KMS-11 (cell line): ENCODE data around the gene SLC26A1.

Experiments
- H2AFZ ChIP-seq: fragments of 200-600 bp; sonication (generic); 2 replicates; pipeline ENCODE4 v1.6.1; 2016; ENCODE audit warnings: antibody characterized with exemption, mixed run types, low read depth
- H3K27ac ChIP-seq: fragments of 200-600 bp; sonication (generic); 2 replicates; pipeline ENCODE4 v1.6.1; 2016; ENCODE audit warnings: mild to moderate bottlenecking, mixed run types
- H3K27me3 ChIP-seq: fragments of 200-600 bp; sonication (generic); 2 replicates; pipeline ENCODE4 v1.6.1; 2017; ENCODE audit warnings: mild to moderate bottlenecking, low read depth, mixed run types, moderate library complexity; ENCODE audit not compliant: insufficient read depth
- H3K36me3 ChIP-seq: fragments of 200-600 bp; sonication (generic); 2 replicates; pipeline ENCODE4 v1.6.1; 2017; ENCODE audit warnings: mild to moderate bottlenecking, mixed run types; ENCODE audit not compliant: insufficient read depth
- H3K4me1 ChIP-seq: fragments of 200-600 bp; sonication (generic); 2 replicates; pipeline ENCODE4 v1.6.1; 2016; ENCODE audit warnings: mild to moderate bottlenecking, low read depth, mixed run types; ENCODE audit not compliant: poor library complexity, severe bottlenecking
- H3K4me2 ChIP-seq: fragments of 200-600 bp; sonication (generic); 2 replicates; pipeline ENCODE4 v1.7.0; 2016; ENCODE audit warnings: mild to moderate bottlenecking, mixed run types
- H3K4me3 ChIP-seq: fragments of 200-600 bp; sonication (generic); IDR thresholded peaks from 2 replicates; pipeline ENCODE4 v1.6.1; 2017; ENCODE audit warnings: low read depth, low read length, mixed read lengths; ENCODE audit not compliant: insufficient read depth
- H3K79me2 ChIP-seq: fragments of 200-600 bp; sonication (generic); 2 replicates; pipeline ENCODE4 v1.6.1; 2016; ENCODE audit warnings: low read depth, mixed run types; ENCODE audit not compliant: insufficient read depth
- H3K9ac ChIP-seq: fragments of 200-600 bp; sonication (generic); 2 replicates; pipeline ENCODE4 v1.6.1; 2016; ENCODE audit warnings: mild to moderate bottlenecking, mixed run types
- H4K20me1 ChIP-seq: fragments of 200-600 bp; sonication (generic); 2 replicates; pipeline ENCODE4 v1.6.1; 2016; ENCODE audit warnings: mild to moderate bottlenecking, mixed run types; ENCODE audit not compliant: insufficient read depth
- CTCF ChIP-seq: fragments of 200-600 bp; sonication (generic); conservative IDR thresholded peaks from 2 replicates; pipeline ENCODE4 v1.6.1; 2017; ENCODE audit warnings: low read depth, mild to moderate bottlenecking, antibody characterized with exemption, low read length, moderate library complexity, mixed read lengths

The SLC26A1 gene

GRCh38 chr4:960636-961350 lies 32.4 kb downstream of the SLC26A1 start:
- H3K27ac ChIP-seq, result no peak overlapping the region
- H3K36me3 ChIP-seq, result no peaks in the 10 kb centered on the region
- H2AFZ ChIP-seq, result no peak overlapping the region
- H3K4me2 ChIP-seq, result no peak overlapping the region
- H3K79me2 ChIP-seq, result no peaks in the 10 kb centered on the region
- no peak for TF ChIP-seq CTCF
- no peak overlapping the region for H3K9ac ChIP-seq
- H4K20me1 ChIP-seq, result no peaks in the 10 kb centered on the region
- no peaks in the 10 kb centered on the region for H3K27me3 ChIP-seq
- no peak overlapping the region for H3K4me3 ChIP-seq
- no peaks in the 10 kb centered on the region for H3K4me1 ChIP-seq

GRCh38 chr4:960140-960635 lies 33.0 kb downstream of the SLC26A1 start:
- H2AFZ ChIP-seq, result no peak overlapping the region
- no peaks in the 10 kb centered on the region for H4K20me1 ChIP-seq
- H3K9ac ChIP-seq, result no peak overlapping the region
- H3K79me2 ChIP-seq, result no peaks in the 10 kb centered on the region
- H3K27ac ChIP-seq, result no peak overlapping the region
- H3K4me2 ChIP-seq, result no peak overlapping the region
- no peak overlapping the region for H3K4me3 ChIP-seq
- no peaks in the 10 kb centered on the region for H3K4me1 ChIP-seq
- no peaks in the 10 kb centered on the region for H3K27me3 ChIP-seq
- no peak for TF ChIP-seq CTCF
- no peaks in the 10 kb centered on the region for H3K36me3 ChIP-seq

GRCh38 chr4:959338-960139 lies 33.7 kb downstream of the SLC26A1 start:
- Histone ChIP-seq H3K4me1 (no peaks in the 10 kb centered on the region), H3K9ac (no peak overlapping the region), H3K4me2 (no peak overlapping the region), H3K27ac (no peak overlapping the region), H3K4me3 (no peak overlapping the region), H3K27me3 (no peaks in the 10 kb centered on the region), H2AFZ (no peak overlapping the region), H4K20me1 (no peaks in the 10 kb centered on the region), H3K79me2 (no peaks in the 10 kb centered on the region), H3K36me3 (no peaks in the 10 kb centered on the region)
- no peak for TF ChIP-seq CTCF

- Histone ChIP-seq H4K20me1 (no peaks in the 10 kb centered on the region), H3K4me3 (no peak overlapping the region), H3K27me3 (no peaks in the 10 kb centered on the region), H3K4me2 (no peak overlapping the region), H2AFZ (no peak overlapping the region), H3K27ac (no peak overlapping the region), H3K4me1 (no peaks in the 10 kb centered on the region), H3K9ac (no peak overlapping the region), H3K79me2 (no peaks in the 10 kb centered on the region), H3K36me3 (no peaks in the 10 kb centered on the region)
- TF ChIP-seq CTCF, result no peak
These were observed 34.4 kb downstream of the SLC26A1 start for GRCh38 chr4:958696-959337.
